Prostate gland (tissue), 2 donors: ENCODE results near the gene MTARC1. TPM values are rescaled to one million over a fixed set of nuclear protein-coding genes. Genes with fewer than 3 reads are reported as not detected.

Source experiments
- DNase-seq: peaks from one replicate; pipeline ENCODE4 v3.0.0-alpha.2; 2019; ENCODE audit warnings: low spot score
- H3K27ac ChIP-seq, 2 donors: fragments of 200-600 bp; sonication (generic); 2 replicates each; pipeline ENCODE4 v1.5.1; 2017 to 2019
- H3K27me3 ChIP-seq: fragments of 200-600 bp; sonication (generic); replicated peaks from 2 replicates; pipeline ENCODE4 v1.5.1; 2019; ENCODE audit not compliant: insufficient read depth
- H3K36me3 ChIP-seq, 2 donors: fragments of 200-600 bp; sonication (generic); 1 replicate in 1 of 2; 2 replicates in 1 of 2; pipeline versions ENCODE4 v1.5.1 to v1.8.1; 2017 to 2019
- H3K4me1 ChIP-seq: fragments of 200-600 bp; sonication (generic); replicated peaks from 2 replicates; pipeline ENCODE4 v1.5.1; 2019
- H3K4me3 ChIP-seq, 2 donors: fragments of 200-600 bp; sonication (generic); 2 replicates each; pipeline ENCODE4 v1.5.1; 2017 to 2019
- H3K9me3 ChIP-seq: fragments of 200-600 bp; sonication (generic); 2 replicates; pipeline ENCODE4 v1.5.1; 2017
- CTCF ChIP-seq, 4 experiments: fragments of 200-600 bp in 2 of 4; fragments of 450-650 bp in 2 of 4; sonication (generic) in 2 of 4; IDR thresholded peaks; 1 replicate in 3 of 4; 2 replicates in 1 of 4; pipeline ENCODE4 v1.5.1; 2016 to 2019; ENCODE audit warnings: antibody characterized with exemption in 4 of 4, mild to moderate bottlenecking in 2 of 4, moderate library complexity in 2 of 4
- POLR2A ChIP-seq: fragments of 450-650 bp; IDR thresholded peaks from one replicate; pipeline ENCODE4 v1.6.1; 2016; ENCODE audit warnings: antibody characterized with exemption, mild to moderate bottlenecking
- POLR2AphosphoS5 ChIP-seq: sonication (generic); formaldehyde crosslinking; IDR thresholded peaks from one replicate; pipeline ENCODE4 v1.6.1; 2017; ENCODE audit warnings: antibody characterized with exemption
- WGBS: methylation state at CpG from one replicate; pipeline ENCODE4 v1.1.5; 2018; 5-methylcytosine and 5-hydroxymethylcytosine counted together
- intact Hi-C: fragments of 100-400 bp; cut with DNase I; formaldehyde crosslinking; loops from one replicate; pipeline ENCODE4 v1.14.2; 2022
- total RNA-seq, 2 donors: library from RNA; depleted of rRNA; stranded (reverse); fragments of >200 nt; gene quantifications; one replicate each; pipeline ENCODE4 v1.1.0, GENCODE V29; 2016

The MTARC1 gene
- total RNA-seq, 2 donors from 2014 or later, result 5.7 to 29.7 TPM

DNA sequence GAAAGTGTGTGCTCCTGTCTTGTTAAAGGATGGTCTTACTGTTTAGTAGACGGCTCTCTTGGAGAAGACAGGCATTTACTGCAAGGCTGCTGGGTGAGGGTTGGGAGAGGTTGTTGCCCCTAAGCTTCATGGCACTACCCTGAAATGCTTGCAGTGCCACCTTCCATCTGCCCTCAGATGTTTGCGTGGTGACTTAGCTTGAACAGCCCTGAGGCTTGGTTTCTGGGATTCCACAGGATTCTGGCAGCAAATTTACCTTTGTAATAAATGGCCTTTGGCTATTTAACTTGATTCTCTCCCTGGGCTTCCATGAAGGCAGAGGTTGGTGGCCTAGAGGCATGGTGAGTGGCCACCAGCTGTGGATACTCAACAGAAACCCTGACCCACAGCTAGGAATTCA lies 11.6 kb downstream of the MTARC1 start:
- no peak for DNase-seq
- no peaks in the 10 kb centered on the region for H3K9me3 ChIP-seq
- no peak overlapping the region for H3K4me3 ChIP-seq
- H3K27ac ChIP-seq, result no peak overlapping the region
- TF ChIP-seq POLR2A, result no peak
- no peak for TF ChIP-seq CTCF (IDR thresholded peaks at IDR 0.05)
- no peak for TF ChIP-seq POLR2AphosphoS5
- WGBS, result 93% methylated on average over 2 of the region's 2 CpGs
- H3K36me3 ChIP-seq, result no peaks in the 10 kb centered on the region
- H3K27me3 ChIP-seq, result no peaks in the 10 kb centered on the region
- no peaks in the 10 kb centered on the region for H3K4me1 ChIP-seq
- intact Hi-C loops, result no loop called here

- H3K4me3 ChIP-seq, result no peak overlapping the region
- TF ChIP-seq POLR2AphosphoS5 (no peak), POLR2A (no peak), CTCF (IDR thresholded peaks at IDR 0.05) (no peak)
- WGBS, result 88% methylated on average over 6 of the region's 6 CpGs
- H3K9me3 ChIP-seq, result no peaks in the 10 kb centered on the region
- H3K4me1 ChIP-seq, result no peaks in the 10 kb centered on the region
- no peak for DNase-seq
- no peaks in the 10 kb centered on the region for H3K36me3 ChIP-seq
- no peak overlapping the region for H3K27ac ChIP-seq
- H3K27me3 ChIP-seq, result no peaks in the 10 kb centered on the region
- intact Hi-C loops, result no loop called here
Measured at GRCh38 chr1:220800262-220800661, 13.5 kb downstream of the MTARC1 start.

DNA sequence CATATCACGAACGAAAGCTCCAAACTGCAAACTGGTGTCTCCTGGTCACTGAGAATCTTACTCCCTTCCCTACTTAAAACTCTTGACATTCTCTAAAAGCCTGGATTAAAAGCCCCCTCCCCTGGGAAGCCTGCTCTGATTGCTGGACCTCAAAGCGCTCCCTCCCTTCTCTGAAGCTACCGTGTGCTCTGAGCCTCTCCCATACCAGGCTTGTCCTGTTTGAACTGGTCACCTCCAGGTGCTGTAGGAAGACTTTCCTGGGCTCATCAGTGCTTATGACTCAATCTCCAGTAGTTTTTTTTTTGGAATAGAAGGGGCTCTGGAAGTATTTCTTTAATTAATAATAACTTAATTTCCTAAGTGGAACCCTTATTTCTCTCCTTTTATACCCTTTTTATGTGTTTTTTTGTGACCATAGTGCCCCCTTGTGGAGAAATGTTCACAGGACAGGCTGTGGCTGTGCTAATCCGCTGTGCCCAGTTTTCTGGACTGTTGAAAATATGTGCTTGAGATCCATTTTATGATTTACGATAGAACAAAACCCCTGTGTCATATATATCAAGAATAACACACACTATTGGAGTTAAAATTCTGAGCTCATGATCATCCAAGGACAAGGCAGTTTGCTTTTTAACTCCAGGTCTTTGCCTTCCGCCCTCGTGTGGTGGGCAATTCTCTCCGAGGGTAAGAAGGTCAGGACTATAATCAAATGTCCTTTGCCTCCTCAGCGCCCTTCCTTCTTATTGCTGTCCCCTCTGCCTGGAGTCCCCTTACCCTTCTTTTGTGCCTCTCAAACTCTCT lies 16.9 kb downstream of the MTARC1 start:
- WGBS, result 71% methylated on average over 10 of the region's 10 CpGs
- H3K9me3 ChIP-seq, result no peaks in the 10 kb centered on the region
- no peaks in the 10 kb centered on the region for H3K4me1 ChIP-seq
- H3K27ac ChIP-seq, result no peak overlapping the region
- DNase-seq, result no peak
- H3K36me3 ChIP-seq, result no peaks in the 10 kb centered on the region
- TF ChIP-seq POLR2A, result no peak
- peak; percentile 35 to 74 (median 62) for TF ChIP-seq CTCF (IDR thresholded peaks at IDR 0.05)
- intact Hi-C loops, result no loop called here
- H3K27me3 ChIP-seq, result no peaks in the 10 kb centered on the region
- no peak overlapping the region for H3K4me3 ChIP-seq

GRCh38 chr1:220804202-220804586 lies 17.5 kb downstream of the MTARC1 start:
- Histone ChIP-seq H3K9me3 (no peaks in the 10 kb centered on the region), H3K27ac (no peak overlapping the region), H3K27me3 (no peaks in the 10 kb centered on the region), H3K4me1 (no peaks in the 10 kb centered on the region), H3K36me3 (no peaks in the 10 kb centered on the region), H3K4me3 (no peak overlapping the region)
- intact Hi-C loops, result no loop called here
- 70% methylated on average over 5 of the region's 5 CpGs for WGBS
- no peak for DNase-seq
- TF ChIP-seq POLR2A (no peak), POLR2AphosphoS5 (no peak), CTCF (IDR thresholded peaks at IDR 0.05) (no peak)

GRCh38 chr1:220806408-220806807 lies 19.7 kb downstream of the MTARC1 start:
- Histone ChIP-seq H3K4me3 (no peak overlapping the region), H3K9me3 (no peaks in the 10 kb centered on the region), H3K36me3 (no peaks in the 10 kb centered on the region), H3K4me1 (no peaks in the 10 kb centered on the region), H3K27me3 (no peaks in the 10 kb centered on the region), H3K27ac (no peak overlapping the region)
- 98% methylated on average over 4 of the region's 4 CpGs for WGBS
- DNase-seq, result no peak
- intact Hi-C loops, result no loop called here
- TF ChIP-seq POLR2AphosphoS5, result no peak
- TF ChIP-seq POLR2A, result no peak
